AG09309 (cell line): ENCODE data around the gene PASK.

Experiments
- DNase-seq: peaks from one replicate; pipeline ENCODE4 v3.0.0-alpha.2; 2010; ENCODE audit warnings: low read depth
- H3K4me3 ChIP-seq: 2 replicates; pipeline ENCODE4 v1.5.1; 2011; ENCODE audit warnings: mild to moderate bottlenecking, low read depth, low read length, moderate library complexity; ENCODE audit not compliant: control insufficient read depth
- CTCF ChIP-seq: IDR thresholded peaks from 2 replicates; pipeline ENCODE4 v1.5.1; 2011; ENCODE audit warnings: mild to moderate bottlenecking, low read depth, low read length, inconsistent platforms; ENCODE audit not compliant: insufficient read depth, control insufficient read depth; ENCODE audit errors: missing control alignments

PASK gene

GRCh38 chr2:241137276-241138190 lies 11.7 kb downstream of the PASK start:
- TF ChIP-seq CTCF = no peak
- DNase-seq = no peak
- H3K4me3 ChIP-seq = no peak overlapping the region

DNA sequence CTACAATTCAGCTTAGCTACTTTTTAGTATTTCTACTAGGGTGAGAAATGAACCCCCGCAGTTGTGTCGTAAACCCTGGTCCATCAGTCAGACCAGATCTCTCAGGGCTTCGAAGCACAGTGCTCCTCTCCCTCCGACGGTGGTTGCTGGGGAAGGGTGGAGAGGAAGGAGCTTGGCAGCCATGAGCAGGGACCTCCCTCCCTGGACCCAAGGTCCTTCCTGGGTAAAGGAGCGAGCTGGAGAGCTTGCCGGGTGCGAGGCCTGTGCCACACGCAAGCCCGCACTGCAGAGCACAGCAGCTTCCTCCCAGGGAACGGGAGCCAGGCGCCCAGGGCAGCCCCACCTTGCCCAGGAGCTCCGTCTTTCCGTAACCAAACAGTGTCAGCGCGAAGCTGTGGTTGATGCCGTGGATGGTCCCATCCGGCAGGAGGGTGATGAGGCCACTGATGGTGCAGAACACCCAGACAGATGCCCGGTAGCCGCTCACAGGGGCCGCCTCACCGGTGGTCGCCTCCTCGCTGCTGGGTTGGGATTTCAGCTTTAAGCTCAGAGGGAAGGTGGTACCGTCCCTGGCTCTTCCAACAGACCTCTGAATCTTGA lies 12.5 kb downstream of the PASK start:
- no peak for TF ChIP-seq CTCF
- no peak overlapping the region for H3K4me3 ChIP-seq
- DNase-seq = no peak

DNA sequence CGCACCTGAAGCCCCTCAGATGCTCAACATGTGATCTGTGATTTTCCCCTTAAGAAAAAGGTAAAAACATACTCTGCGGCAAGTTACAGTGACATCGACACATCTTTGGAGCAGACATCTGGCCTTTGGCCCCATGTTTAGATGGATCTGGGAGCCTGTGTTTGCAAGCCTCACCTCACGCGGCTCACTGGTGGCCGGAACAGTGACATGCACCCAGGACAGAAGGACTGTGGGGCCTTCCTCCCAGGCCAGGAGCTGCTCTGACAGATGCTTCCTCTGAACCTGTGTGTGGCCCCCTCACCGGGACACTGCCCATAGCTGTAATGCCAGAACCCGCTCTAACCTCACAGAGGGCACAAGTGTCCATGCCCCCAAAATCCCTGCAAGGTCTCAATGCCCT lies 13.1 kb downstream of the PASK start:
- no peak for DNase-seq
- no peak overlapping the region for H3K4me3 ChIP-seq
- TF ChIP-seq CTCF = no peak

GRCh38 chr2:241135737-241136136 lies 13.5 kb downstream of the PASK start:
- H3K4me3 ChIP-seq = no peak overlapping the region
- DNase-seq = no peak
- TF ChIP-seq CTCF = no peak

DNA sequence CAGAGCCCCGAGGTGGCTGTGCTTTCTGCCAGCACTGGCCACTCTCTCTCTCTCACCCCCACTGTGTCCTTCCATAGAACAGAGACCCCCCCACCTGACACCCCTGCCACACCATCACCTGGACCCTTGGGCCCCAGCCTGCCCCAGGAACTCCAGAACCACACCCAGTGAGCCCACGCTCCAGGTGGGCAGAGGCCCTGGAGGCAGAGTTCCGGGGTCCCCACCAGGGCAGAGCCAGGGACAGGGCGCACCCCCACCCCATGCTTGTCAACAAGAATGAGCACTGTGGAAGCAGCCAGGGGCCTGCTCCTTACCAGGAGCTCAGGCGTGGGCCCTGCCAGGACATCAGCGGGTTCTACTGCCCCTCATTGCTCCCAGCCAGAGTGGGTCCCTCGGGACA lies 14.6 kb downstream of the PASK start:
- no peak for TF ChIP-seq CTCF
- no peak for DNase-seq

GRCh38 chr2:241133436-241133820 lies 15.8 kb downstream of the PASK start:
- TF ChIP-seq CTCF = no peak
- H3K4me3 ChIP-seq = no peak overlapping the region
- no peak for DNase-seq

More for the DNA sequence above, 14.6 kb downstream of the PASK start:
- H3K4me3 ChIP-seq = no peak overlapping the region
